GM12872 (cell line): ENCODE data around the gene ICAM4.

ENCODE experiments used
- TF ChIP-seq, protein P1 (sequence below): IDR thresholded peaks from 3 replicates; pipeline ENCODE4 v1.5.1; 2011; ENCODE audit warnings: low read depth, mild to moderate bottlenecking, low read length, moderate library complexity; ENCODE audit not compliant: insufficient read depth

ICAM4 gene

GRCh38 chr19:10270616-10271394 lies 15.9 kb upstream of the ICAM4 start, which contains the start of gene ICAM1:
TSS of gene ICAM1 (plus strand) at chr19:10271120. CDS start at chr19:10271160, 40 bp downstream.
- TF ChIP-seq, protein P1, sequence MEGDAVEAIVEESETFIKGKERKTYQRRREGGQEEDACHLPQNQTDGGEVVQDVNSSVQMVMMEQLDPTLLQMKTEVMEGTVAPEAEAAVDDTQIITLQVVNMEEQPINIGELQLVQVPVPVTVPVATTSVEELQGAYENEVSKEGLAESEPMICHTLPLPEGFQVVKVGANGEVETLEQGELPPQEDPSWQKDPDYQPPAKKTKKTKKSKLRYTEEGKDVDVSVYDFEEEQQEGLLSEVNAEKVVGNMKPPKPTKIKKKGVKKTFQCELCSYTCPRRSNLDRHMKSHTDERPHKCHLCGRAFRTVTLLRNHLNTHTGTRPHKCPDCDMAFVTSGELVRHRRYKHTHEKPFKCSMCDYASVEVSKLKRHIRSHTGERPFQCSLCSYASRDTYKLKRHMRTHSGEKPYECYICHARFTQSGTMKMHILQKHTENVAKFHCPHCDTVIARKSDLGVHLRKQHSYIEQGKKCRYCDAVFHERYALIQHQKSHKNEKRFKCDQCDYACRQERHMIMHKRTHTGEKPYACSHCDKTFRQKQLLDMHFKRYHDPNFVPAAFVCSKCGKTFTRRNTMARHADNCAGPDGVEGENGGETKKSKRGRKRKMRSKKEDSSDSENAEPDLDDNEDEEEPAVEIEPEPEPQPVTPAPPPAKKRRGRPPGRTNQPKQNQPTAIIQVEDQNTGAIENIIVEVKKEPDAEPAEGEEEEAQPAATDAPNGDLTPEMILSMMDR, result no peak

DNA sequence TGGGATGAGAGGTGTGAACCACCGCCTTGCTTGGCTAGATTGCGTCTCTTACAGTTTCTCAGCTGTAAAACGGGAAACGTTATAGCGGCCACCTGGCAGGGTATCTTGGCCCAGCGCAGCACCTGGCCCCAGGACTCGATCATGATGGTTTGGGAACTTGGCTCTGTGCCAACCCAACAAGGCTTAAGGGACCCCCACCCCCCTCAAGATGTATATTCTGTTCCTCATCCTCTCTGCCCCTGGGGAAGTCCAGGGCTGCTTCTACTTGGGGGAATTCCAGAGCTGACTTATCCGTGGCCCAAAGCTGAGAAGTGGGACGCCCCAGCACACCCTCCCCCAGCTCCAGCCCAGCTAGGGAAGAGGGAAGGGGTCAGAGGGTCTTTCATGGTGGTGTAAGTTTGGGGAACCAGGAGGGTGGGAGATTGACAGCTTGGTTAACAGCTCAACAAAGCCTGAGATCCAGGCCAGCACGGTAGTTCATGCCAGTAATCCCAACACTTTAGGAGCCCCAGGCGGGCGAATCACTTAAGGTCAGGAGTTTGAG lies 15.1 kb upstream of the ICAM4 start:
- TF ChIP-seq, protein P1, result no peak

DNA sequence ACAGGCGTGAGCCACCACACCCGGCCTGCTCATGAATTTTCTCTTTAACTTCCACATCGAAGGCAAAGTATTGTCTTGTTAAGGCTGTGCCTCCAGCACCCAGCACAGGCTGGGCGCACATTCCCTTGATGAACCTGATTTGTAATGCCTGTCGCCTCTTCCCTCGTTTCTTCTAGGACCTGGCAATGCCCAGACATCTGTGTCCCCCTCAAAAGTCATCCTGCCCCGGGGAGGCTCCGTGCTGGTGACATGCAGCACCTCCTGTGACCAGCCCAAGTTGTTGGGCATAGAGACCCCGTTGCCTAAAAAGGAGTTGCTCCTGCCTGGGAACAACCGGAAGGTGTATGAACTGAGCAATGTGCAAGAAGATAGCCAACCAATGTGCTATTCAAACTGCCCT lies 12.2 kb upstream of the ICAM4 start:
- TF ChIP-seq, protein P1, result no peak

GRCh38 chr19:10277795-10278589 lies 8.8 kb upstream of the ICAM4 start:
- TF ChIP-seq, protein P1, result no peak

DNA sequence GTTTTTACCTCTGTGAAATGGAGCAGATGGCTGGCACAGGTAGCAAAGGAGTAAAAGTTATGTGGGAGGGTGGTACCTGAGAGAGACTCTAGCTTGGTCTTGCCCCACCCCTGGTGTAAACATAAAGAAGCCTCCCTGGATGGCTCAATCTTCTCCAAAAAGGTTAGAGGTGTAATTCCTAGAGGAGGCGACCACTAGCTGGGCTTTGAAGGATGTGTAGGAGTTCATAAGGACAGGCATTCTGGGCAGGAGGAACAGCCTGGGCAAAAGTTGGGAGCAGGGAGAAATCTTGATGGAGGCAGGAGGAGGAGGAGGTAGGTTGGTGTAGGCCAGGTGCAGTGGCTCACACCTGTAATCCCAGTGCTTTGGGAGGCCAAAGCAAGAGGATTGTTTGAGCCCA lies 7.8 kb upstream of the ICAM4 start:
- TF ChIP-seq, protein P1, result no peak

DNA sequence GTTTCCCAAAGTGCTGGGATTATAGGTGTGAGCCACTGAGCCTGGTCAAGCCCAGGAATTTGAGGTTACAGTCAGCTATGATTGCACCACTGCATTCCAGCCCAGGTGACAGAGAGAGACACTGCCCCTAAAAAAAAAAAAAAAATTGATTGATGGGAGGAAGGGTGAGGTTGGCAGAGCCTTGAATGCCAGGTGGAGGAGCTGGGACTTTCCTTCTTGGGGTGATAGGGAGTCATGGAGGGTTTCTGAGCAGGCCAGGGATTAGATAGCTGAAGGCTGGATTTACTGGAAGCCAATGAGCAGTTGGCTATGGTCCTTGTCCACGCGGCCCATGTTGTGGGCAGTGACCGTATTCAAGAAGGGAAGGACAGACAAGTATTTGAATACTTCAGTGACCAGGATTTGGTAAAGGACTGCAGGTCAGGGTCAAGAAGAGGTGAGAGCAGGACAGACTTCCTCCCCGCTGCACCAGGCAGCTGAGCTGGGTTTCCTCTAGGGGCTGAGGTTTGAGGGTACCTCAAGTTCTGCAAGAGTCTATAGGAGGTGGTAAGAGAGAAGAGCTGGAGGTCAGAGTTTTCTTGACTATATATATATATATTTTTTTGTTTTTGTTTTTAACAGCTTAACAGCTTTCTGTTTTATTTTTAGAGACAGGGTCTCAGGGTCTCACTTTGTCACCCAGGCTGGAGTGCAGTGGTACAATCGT lies 6.9 kb upstream of the ICAM4 start:
- TF ChIP-seq, protein P1, result no peak
